Nephron progenitor cell (in vitro differentiated cells): ENCODE measurements around the gene RARG.

Experiments
- DNase-seq: peaks from one replicate; pipeline ENCODE4 v3.0.0; 2021
- H3K27ac Mint-ChIP-seq: 2 replicates; pipeline ENCODE4 v1.8.0; 2021; ENCODE audit warnings: mild to moderate bottlenecking, moderate library complexity, mixed read lengths
- H3K27me3 Mint-ChIP-seq: 2 replicates; pipeline ENCODE4 v1.8.0; 2021; ENCODE audit warnings: mild to moderate bottlenecking, low read depth, mixed read lengths; ENCODE audit not compliant: poor library complexity
- H3K36me3 Mint-ChIP-seq: 2 replicates; pipeline ENCODE4 v1.8.0; 2021; ENCODE audit warnings: low read depth, mixed read lengths
- H3K4me1 Mint-ChIP-seq: 2 replicates; pipeline ENCODE4 v1.8.0; 2021; ENCODE audit warnings: mixed read lengths
- H3K4me3 Mint-ChIP-seq: 2 replicates; pipeline ENCODE4 v1.8.0; 2021; ENCODE audit warnings: mild to moderate bottlenecking, moderate library complexity, mixed read lengths
- H3K9me3 Mint-ChIP-seq: 2 replicates; pipeline ENCODE4 v1.8.0; 2021; ENCODE audit warnings: mild to moderate bottlenecking, moderate library complexity, mixed read lengths
- TF ChIP-seq, protein P1 (sequence below): fragments of 200-600 bp; sonication (generic); IDR thresholded peaks from 2 replicates; pipeline ENCODE4 v1.5.0; 2021; ENCODE audit warnings: antibody characterized with exemption

RARG gene

GRCh38 chr12:53227836-53228235 lies 4.2 kb downstream of the RARG start:
- H3K27me3 Mint-ChIP-seq = peaks cover under 1% of the 10 kb centered on the region
- H3K9me3 Mint-ChIP-seq = no peaks in the 10 kb centered on the region
- DNase-seq = no peak
- no peaks in the 10 kb centered on the region for H3K36me3 Mint-ChIP-seq
- TF ChIP-seq, protein P1, sequence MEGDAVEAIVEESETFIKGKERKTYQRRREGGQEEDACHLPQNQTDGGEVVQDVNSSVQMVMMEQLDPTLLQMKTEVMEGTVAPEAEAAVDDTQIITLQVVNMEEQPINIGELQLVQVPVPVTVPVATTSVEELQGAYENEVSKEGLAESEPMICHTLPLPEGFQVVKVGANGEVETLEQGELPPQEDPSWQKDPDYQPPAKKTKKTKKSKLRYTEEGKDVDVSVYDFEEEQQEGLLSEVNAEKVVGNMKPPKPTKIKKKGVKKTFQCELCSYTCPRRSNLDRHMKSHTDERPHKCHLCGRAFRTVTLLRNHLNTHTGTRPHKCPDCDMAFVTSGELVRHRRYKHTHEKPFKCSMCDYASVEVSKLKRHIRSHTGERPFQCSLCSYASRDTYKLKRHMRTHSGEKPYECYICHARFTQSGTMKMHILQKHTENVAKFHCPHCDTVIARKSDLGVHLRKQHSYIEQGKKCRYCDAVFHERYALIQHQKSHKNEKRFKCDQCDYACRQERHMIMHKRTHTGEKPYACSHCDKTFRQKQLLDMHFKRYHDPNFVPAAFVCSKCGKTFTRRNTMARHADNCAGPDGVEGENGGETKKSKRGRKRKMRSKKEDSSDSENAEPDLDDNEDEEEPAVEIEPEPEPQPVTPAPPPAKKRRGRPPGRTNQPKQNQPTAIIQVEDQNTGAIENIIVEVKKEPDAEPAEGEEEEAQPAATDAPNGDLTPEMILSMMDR = no peak
- H3K4me1 Mint-ChIP-seq = peaks cover 63% of the 10 kb centered on the region
- H3K27ac Mint-ChIP-seq = no peak overlapping the region
- no peak overlapping the region for H3K4me3 Mint-ChIP-seq

GRCh38 chr12:53227341-53227740 lies 4.7 kb downstream of the RARG start:
- no peak for DNase-seq
- H3K36me3 Mint-ChIP-seq = no peaks in the 10 kb centered on the region
- no peak overlapping the region for H3K27ac Mint-ChIP-seq
- H3K4me1 Mint-ChIP-seq = peaks cover 63% of the 10 kb centered on the region
- TF ChIP-seq, protein P1 = no peak
- H3K27me3 Mint-ChIP-seq = no peaks in the 10 kb centered on the region
- H3K4me3 Mint-ChIP-seq = no peak overlapping the region
- no peaks in the 10 kb centered on the region for H3K9me3 Mint-ChIP-seq

- Mint-ChIP-seq H3K36me3 (no peaks in the 10 kb centered on the region), H3K27me3 (no peaks in the 10 kb centered on the region), H3K4me3 (peak overlapping the region; percentile 10), H3K27ac (no peak overlapping the region), H3K4me1 (peaks cover 67% of the 10 kb centered on the region), H3K9me3 (no peaks in the 10 kb centered on the region)
- TF ChIP-seq, protein P1 = no peak
- DNase-seq = no peak
Observed at GRCh38 chr12:53226815-53227214, 5.2 kb downstream of the RARG start.

DNA sequence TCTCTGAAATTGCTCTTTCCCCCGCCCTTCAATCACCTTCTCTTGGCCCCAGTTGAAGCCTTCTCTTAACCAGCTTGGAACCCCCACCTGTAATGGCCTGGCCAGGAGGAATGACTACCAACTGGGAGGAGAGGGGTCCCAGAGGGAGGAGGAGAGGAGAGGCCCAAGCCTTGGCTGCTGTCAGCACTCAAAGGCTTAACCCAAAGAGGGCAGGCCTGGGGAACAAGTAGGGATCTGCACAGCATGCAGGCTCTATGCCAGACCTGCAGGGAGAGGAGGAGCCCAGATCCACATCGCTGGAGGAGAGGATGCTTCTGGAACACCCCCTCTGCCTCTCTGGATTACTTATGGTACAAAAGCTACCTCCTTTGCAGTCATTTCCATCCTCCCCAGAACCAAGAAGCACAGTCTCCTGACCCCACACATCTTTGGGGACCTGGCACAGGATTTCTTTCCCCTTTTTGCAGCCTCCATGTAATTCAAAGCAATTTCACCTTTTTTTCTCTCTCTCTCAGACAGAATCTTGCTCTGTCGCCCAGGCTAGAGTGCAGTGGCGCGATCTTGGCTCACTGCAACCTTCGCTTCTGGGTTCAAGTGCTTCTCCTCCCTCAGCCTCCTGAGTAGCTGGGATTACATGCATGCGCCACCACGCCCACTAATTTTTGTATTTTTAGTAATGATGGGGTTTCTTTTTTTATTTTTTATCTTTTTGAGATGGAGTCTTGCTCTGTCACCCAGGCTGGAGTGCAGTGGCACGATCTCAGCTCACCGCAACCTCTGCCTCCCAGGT lies 6.2 kb downstream of the RARG start:
- TF ChIP-seq, protein P1 = no peak
- no peaks in the 10 kb centered on the region for H3K9me3 Mint-ChIP-seq
- peak overlapping the region; percentile 69 for H3K27ac Mint-ChIP-seq
- H3K4me1 Mint-ChIP-seq = peaks cover 59% of the 10 kb centered on the region
- H3K4me3 Mint-ChIP-seq = no peak overlapping the region
- no peaks in the 10 kb centered on the region for H3K27me3 Mint-ChIP-seq
- no peaks in the 10 kb centered on the region for H3K36me3 Mint-ChIP-seq
- no peak for DNase-seq

DNA sequence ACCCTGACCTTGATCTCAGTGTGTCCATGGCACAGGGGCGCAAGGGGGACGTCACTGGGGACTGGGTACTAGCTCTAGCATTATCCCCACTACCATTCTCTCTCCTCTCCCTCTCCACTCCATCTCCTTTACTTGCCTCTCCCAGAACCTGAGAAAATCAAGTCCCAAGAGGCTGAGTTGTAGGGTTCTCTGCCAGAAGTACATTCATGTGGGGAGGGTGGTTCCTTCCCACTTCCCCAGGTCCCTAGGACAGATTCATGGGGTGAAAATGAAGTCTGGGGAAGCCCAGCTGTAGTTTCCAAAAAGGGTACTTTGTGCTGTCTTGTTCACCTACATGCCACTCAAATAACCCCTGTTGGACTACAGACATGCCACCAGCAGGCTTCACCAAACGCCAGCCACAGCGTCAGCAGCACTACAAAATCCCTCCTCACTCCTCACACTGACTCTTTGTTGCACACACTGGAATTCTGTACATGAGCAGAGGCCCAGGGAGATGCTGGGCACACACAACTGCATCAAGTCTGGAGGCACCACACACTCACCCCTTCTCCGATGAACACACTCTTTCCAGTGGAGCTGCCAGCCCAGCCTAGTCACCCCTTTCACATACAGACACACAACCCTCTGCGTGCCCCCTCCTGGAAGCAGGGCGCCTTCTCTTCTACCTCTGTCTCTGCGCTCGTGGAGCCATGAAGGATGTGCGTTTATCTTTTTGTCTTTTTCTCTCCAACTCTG lies 6.9 kb downstream of the RARG start:
- peak overlapping the region; percentile 79 for H3K27ac Mint-ChIP-seq
- no peaks in the 10 kb centered on the region for H3K36me3 Mint-ChIP-seq
- peak overlapping the region; percentile 50 for H3K4me3 Mint-ChIP-seq
- H3K27me3 Mint-ChIP-seq = no peaks in the 10 kb centered on the region
- TF ChIP-seq, protein P1 = no peak
- no peak for DNase-seq
- peaks cover 56% of the 10 kb centered on the region for H3K4me1 Mint-ChIP-seq
- no peaks in the 10 kb centered on the region for H3K9me3 Mint-ChIP-seq
